HG03442 (cell line): ENCODE data around the gene CCAR1.
A peak's percentile ranks its signal among the peaks of the same experiment; 100 is the strongest.
"Not testable (repeated sequence)": the region's sequence is repeated elsewhere in the genome, so short reads cannot be mapped to it uniquely, and the experiment has no call there.

Experiments used
- ATAC-seq: cut with Tn5 transposase; IDR thresholded peaks from one replicate; pipeline ENCODE4 v1.9.1; 2021; ENCODE audit warnings: mild to moderate bottlenecking, moderate library complexity; ENCODE audit not compliant: unreplicated experiment

The CCAR1 gene, protein sequence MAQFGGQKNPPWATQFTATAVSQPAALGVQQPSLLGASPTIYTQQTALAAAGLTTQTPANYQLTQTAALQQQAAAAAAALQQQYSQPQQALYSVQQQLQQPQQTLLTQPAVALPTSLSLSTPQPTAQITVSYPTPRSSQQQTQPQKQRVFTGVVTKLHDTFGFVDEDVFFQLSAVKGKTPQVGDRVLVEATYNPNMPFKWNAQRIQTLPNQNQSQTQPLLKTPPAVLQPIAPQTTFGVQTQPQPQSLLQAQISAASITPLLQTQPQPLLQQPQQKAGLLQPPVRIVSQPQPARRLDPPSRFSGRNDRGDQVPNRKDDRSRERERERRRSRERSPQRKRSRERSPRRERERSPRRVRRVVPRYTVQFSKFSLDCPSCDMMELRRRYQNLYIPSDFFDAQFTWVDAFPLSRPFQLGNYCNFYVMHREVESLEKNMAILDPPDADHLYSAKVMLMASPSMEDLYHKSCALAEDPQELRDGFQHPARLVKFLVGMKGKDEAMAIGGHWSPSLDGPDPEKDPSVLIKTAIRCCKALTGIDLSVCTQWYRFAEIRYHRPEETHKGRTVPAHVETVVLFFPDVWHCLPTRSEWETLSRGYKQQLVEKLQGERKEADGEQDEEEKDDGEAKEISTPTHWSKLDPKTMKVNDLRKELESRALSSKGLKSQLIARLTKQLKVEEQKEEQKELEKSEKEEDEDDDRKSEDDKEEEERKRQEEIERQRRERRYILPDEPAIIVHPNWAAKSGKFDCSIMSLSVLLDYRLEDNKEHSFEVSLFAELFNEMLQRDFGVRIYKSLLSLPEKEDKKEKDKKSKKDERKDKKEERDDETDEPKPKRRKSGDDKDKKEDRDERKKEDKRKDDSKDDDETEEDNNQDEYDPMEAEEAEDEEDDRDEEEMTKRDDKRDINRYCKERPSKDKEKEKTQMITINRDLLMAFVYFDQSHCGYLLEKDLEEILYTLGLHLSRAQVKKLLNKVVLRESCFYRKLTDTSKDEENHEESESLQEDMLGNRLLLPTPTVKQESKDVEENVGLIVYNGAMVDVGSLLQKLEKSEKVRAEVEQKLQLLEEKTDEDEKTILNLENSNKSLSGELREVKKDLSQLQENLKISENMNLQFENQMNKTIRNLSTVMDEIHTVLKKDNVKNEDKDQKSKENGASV

DNA sequence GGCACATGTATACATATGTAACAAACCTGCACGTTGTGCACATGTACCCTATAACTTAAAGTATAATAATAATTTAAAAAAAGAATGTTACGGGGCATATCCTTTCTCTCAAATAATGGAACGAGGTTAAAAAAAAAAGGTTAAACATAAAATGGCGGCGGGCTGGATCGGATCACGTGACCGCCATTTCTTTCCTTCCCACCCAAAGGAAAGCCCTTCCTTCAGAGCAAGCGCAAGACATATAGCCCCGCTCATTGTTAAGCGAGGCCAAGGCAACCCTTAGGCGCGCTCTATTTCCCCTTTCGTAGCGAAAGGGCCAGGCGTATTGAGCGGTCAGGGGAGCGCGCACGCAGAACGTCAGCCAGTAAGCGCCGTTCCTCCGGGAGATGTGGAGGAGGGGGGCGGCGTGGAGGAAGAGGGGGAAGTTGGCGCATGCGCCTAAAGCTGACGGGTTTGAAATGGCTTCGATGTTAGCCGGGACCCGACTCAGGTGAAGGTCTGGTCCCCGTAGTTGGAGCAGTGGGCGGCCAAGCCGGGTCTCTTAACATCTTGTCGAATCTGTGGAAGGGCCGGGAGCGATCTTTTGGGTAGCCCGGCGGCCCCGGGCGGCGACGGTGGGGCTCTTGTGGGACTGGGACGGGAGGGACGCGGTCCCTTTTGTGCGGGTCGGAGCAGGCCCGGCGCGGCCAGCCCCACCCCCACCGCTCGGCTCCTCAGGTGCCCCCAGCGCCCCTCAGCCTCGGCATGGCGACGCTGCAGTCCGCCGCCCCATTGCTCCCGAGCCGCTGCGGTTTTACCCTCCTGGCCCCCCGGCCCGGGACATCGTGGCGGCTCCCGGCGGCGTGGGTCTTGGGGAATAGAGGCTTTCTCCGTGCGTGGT lies at the start of gene CCAR1:
TSS of gene CCAR1 (plus strand) at position 447 of the 880 bp plus-strand sequence. CDS start 1,266 bp downstream, outside the sequence.
- ATAC-seq, result peak; percentile 99

GRCh38 chr10:68684413-68684812 lies 36.6 kb upstream of the CCAR1 start:
- ATAC-seq, result peak; percentile 78

DNA sequence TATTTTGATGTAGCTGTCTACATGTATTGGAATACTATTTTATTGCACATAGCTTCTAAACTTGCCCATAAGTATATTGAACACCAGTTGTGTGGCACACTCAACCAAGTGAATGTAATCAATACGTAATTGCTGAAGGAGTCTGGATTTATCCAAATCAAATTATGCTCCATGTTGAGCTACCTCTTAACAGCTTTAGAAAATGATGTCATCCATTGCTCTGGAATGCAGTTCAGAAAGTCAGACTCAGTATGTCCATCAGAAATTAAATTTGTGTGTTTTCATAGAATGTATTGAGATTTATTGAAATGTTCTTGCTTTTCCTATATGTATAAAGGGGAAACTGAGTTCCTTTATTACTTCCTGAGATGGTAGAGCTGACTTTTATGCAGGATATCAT lies 25.0 kb upstream of the CCAR1 start:
- ATAC-seq, result no peak

DNA sequence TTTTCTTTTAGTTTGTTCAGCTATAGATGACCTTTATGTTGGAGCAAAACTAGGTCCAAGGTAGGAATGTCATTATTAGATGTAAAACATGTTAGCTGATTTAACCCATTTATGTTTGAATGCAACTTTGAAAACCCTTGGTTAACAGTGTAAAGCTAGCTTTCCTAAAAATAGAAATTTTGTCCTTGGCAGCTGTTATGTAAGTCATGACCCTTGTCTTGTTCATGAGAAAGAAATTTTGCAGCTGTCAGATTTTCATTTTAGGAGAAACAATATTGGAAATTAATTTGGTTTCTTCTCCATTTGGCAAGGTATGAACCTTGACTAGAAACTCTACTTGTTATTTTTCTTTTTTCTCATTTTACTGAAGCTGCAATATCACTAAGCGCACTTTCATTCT lies 23.9 kb upstream of the CCAR1 start:
- no peak for ATAC-seq

GRCh38 chr10:68700197-68700596 lies 20.8 kb upstream of the CCAR1 start:
- no peak for ATAC-seq

DNA sequence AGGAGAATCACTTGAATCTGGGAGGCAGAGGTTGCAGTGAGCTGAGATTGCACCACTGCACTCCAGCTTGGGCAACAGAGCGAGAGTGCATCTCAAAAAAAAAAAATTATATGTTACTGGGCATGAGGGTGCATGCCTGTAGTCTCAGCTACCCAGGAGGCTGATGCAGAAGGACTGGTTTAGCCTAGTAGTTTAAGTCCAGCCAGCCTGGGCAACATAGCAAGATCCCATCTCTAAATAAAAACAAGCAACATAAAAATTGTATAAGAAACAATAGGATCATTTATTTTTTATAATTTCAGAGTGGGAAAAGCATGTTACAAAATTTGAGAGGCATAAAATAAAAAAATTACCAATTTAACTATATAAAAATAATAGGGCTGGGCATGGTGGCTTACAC lies 15.5 kb upstream of the CCAR1 start:
- ATAC-seq, result no peak

DNA sequence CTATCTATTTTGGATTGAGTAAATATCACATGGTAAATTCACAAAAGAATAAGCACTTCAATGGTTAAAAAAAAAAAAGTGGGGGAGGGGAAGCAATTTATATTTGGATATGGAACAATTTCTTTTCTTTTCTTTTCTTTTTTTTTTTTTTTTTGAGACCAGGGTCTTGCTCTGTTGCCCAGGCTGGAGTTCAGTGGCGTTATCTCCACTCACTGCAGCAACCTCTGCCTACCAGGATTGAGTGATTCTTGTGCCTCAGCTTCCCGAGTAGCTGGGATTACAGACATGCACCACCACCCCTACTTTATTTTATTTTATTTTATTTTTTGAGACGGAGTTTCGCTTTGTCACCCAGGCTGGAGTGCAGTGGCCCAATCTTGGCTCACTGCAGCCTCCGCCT lies 12.1 kb upstream of the CCAR1 start:
- ATAC-seq, result not testable (repeated sequence)

DNA sequence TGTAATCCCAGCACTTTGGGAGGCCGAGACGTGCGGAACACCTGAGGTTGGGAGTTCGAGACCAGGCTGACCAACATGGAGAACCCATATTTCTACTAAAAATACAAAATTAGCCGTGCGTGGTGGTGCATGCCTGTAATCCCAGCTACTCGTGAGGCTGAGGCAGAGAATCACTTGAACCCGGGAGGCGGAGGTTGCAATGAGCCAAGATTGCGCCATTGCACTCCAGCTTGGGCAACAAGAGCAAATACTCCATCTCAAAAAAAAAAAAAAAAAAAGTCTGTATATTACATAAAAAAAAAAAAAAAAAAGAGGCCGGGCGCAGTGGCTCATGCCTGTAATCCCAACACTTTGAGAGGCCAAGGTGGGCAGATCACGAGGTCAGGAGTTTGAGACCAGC lies 8.0 kb upstream of the CCAR1 start:
- ATAC-seq, result not testable (repeated sequence)

- ATAC-seq, result no peak
These were observed 3.6 kb upstream of the CCAR1 start for GRCh38 chr10:68717435-68717834.

DNA sequence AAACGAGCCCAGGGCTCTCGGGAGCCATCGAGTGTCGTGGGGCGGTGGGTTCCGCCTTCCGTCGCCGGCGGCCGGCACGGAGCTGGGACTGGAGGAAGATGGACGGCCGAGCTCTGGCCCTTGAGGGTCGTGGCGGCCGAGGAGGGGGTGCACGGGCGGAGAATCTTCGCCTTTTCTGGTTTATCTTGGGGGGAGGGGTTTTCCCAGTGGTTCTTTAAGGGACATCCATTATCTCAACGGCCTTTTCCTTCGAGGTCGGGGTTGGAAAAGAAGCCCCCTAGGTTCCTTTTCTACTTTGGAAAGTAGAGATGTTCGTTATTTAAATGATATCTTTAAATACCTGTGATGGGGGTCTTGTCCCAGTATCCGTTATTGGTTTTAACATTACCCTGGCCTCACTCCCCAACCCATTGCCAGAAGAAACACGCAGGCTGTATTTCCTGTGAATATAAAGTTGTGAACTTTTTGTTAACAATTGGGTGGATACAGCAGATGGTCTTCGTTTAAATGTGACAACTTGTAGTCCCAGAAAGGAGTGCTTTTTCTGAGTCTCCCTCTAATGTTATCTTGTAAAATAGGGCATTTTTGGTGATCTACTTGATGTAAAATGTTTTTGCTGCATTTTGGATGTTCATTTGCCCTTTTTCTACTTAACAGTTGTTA lies 765 bp downstream of the CCAR1 start:
- no peak for ATAC-seq

DNA sequence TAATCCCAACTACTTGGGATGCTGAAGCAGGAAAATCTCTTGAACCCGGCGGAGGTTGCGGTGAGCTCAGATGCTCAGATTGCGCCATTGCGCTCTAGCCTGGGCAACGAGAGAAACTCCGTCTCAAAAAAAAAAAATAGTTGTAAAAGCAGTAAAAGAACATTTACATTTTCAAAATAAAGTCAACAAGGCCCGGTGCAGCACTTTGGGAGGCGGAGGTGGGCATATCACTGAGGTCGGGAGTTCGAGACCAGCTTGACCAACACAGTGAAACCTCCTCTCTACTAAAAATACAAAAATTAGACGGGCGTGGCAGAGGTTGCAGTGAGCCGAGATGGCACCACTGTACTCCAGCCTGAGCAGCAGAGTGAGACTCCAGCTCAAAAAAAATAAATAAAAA lies 4.0 kb downstream of the CCAR1 start:
- ATAC-seq, result no peak

DNA sequence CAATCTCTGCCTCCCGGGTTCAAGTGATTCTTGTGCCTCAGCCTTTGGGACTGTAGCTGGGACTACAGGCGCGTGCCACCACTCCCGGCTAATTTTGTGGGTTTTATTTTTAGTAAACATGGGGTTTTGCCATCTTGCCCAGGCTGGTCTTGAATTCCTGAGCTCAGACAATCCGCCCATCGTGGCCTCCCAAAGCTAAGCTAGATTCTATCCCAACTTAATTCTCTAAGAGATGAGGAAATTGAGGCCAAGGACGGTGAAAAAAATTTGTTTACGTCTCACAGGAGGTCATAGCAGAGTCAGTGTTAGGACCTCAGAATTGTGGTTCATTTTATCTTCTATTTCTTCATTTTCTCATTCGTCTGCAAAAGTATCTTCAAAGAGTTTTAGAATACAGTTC lies 6.1 kb downstream of the CCAR1 start:
- ATAC-seq, result no peak

GRCh38 chr10:68732651-68733050 lies 11.6 kb downstream of the CCAR1 start:
- no peak for ATAC-seq

- no peak for ATAC-seq
These were observed 13.3 kb downstream of the CCAR1 start for GRCh38 chr10:68734349-68734748.

DNA sequence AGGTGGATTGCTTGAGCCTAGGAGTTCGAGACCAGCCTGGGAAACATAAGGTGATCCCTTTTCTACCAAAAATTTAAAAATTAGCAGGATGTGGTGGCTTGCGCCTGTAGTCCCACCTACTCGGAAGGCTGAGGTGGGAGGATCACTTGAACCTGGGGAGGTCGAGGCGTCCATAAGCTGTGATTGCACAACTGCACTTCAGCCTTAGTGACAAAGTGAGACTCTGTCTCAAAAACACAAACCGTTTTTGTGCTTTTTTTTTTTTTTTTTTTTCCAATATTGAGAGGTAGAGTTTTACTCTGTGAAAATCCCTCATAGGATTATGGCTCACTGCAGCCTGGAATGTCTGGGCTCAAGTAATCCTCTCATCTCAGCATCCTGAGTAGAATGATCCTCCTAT lies 14.1 kb downstream of the CCAR1 start:
- no peak for ATAC-seq

- ATAC-seq, result not testable (repeated sequence)
These were observed 14.7 kb downstream of the CCAR1 start for GRCh38 chr10:68735739-68736138.

DNA sequence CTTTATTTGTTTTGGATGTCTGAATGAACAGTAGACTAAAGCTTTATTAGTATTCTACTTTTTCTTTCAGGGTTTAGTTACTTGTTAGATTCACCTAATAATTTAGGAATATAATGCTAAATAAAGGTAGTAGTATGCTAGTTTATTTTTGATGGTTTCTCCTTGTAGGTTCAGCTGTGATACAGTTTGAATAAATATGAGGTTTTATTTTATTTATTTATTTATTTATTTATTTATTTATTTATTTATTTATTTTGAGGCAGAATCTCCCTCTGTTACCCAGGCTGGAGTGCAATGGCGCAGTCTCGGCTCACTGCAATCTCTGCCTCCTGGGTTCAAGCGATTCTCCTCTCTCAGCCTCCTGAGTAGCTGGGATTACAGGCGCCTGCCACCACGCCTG lies 19.6 kb downstream of the CCAR1 start:
- not testable (repeated sequence) for ATAC-seq

DNA sequence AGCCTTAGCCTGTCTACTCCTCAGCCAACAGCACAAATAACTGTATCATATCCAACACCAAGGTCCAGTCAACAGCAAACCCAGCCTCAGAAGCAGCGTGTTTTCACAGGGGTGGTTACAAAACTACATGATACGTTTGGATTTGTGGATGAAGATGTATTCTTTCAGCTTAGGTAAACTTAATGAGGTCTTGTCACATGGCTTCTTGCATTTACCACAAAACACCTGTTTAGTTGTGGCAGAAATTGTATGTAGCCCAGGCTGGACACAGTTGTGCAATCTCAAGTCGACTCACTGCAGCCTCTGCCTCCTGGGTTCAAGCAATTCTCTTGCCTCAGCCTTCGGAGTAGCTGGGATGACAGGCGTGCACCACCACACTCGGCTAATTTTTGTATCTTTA lies 21.4 kb downstream of the CCAR1 start:
- no peak for ATAC-seq

GRCh38 chr10:68752711-68753350 lies 31.8 kb downstream of the CCAR1 start:
- no peak for ATAC-seq
